SK-N-SH treated with all-trans-retinoic acid at 6 μM for 48 hours (cell line): ENCODE measurements around the gene DEPDC5.

ENCODE experiments used
- ARNTL ChIP-seq: fragments of 450-650 bp; formaldehyde crosslinking; IDR thresholded peaks from 2 replicates; pipeline ENCODE4 v1.5.0; 2020; ENCODE audit warnings: low read depth, mild to moderate bottlenecking, moderate library complexity, borderline replicate concordance
- ESRRG ChIP-seq: fragments of 250-450 bp; sonication (Bioruptor Pico); IDR thresholded peaks from 2 replicates; pipeline ENCODE4 v1.6.1; 2021; ENCODE audit warnings: mild to moderate bottlenecking
- GLIS3 ChIP-seq: fragments of 250-450 bp; sonication (Bioruptor Pico); IDR thresholded peaks from 2 replicates; pipeline ENCODE4 v1.5.0; 2020; ENCODE audit warnings: mild to moderate bottlenecking, moderate library complexity
- OSR1 ChIP-seq: fragments of 250-450 bp; sonication (Bioruptor Pico); IDR thresholded peaks from 2 replicates; pipeline ENCODE4 v1.8.0; 2022; ENCODE audit warnings: moderate library complexity, mild to moderate bottlenecking, inconsistent platforms
- RARB ChIP-seq: fragments of 250-450 bp; sonication (Bioruptor Pico); IDR thresholded peaks from 2 replicates; pipeline ENCODE4 v1.8.0; 2021; ENCODE audit warnings: mild to moderate bottlenecking, moderate library complexity
- TCF4 ChIP-seq: fragments of 250-450 bp; sonication (Bioruptor Pico); IDR thresholded peaks from 2 replicates; pipeline ENCODE4 v1.8.0; 2021; ENCODE audit warnings: mild to moderate bottlenecking, moderate library complexity, borderline replicate concordance
- ZNF565 ChIP-seq: fragments of 450-650 bp; formaldehyde crosslinking; conservative IDR thresholded peaks from 2 replicates; pipeline ENCODE4 v1.5.0; 2020; ENCODE audit warnings: low read depth, mild to moderate bottlenecking, moderate library complexity
- ZNF70 ChIP-seq: fragments of 450-650 bp; formaldehyde crosslinking; IDR thresholded peaks from 2 replicates; pipeline ENCODE4 v1.5.0; 2020; ENCODE audit warnings: mild to moderate bottlenecking, moderate library complexity
- TF ChIP-seq, protein P1 (sequence below): fragments of 250-450 bp; sonication (Bioruptor Pico); IDR thresholded peaks from 2 replicates; pipeline ENCODE4 v1.8.0; 2020; ENCODE audit warnings: mild to moderate bottlenecking, moderate library complexity, borderline replicate concordance
- TF ChIP-seq, protein P2 (sequence below): fragments of 250-450 bp; sonication (Bioruptor Pico); IDR thresholded peaks from 2 replicates; pipeline ENCODE4 v1.5.1; 2020; ENCODE audit warnings: low read depth, mild to moderate bottlenecking, moderate library complexity

DNA sequence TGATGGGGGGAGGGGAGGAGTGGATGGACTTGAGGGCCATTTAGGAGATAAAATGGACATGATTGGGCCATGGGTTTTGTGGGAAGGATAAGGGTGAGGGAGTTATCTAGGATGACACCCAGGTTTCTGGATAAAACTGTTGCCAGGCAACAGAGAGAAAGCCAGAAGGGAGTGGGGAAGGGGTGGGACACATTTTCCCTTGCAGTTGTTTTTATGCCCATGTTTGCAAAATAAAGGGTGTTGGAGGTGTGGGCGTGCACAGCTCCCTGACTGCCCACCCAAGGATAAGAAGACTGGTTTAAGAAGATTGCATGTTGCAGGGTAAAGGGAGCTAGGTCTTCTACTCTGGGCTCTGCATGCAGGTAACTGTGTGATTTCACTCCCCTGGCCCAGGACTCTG lies 172.2 kb downstream of the DEPDC5 start:
- no peak for TF ChIP-seq TCF4 (CRISPR knock-in tag)
- TF ChIP-seq, protein P1, sequence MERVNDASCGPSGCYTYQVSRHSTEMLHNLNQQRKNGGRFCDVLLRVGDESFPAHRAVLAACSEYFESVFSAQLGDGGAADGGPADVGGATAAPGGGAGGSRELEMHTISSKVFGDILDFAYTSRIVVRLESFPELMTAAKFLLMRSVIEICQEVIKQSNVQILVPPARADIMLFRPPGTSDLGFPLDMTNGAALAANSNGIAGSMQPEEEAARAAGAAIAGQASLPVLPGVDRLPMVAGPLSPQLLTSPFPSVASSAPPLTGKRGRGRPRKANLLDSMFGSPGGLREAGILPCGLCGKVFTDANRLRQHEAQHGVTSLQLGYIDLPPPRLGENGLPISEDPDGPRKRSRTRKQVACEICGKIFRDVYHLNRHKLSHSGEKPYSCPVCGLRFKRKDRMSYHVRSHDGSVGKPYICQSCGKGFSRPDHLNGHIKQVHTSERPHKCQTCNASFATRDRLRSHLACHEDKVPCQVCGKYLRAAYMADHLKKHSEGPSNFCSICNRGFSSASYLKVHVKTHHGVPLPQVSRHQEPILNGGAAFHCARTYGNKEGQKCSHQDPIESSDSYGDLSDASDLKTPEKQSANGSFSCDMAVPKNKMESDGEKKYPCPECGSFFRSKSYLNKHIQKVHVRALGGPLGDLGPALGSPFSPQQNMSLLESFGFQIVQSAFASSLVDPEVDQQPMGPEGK (CRISPR knock-in tag), result no peak
- TF ChIP-seq ZNF565, result no peak
- no peak for TF ChIP-seq ARNTL (CRISPR knock-in tag)
- no peak for TF ChIP-seq ESRRG
- no peak for TF ChIP-seq RARB (CRISPR knock-in tag)
- no peak for TF ChIP-seq GLIS3 (CRISPR knock-in tag)
- TF ChIP-seq, protein P2, sequence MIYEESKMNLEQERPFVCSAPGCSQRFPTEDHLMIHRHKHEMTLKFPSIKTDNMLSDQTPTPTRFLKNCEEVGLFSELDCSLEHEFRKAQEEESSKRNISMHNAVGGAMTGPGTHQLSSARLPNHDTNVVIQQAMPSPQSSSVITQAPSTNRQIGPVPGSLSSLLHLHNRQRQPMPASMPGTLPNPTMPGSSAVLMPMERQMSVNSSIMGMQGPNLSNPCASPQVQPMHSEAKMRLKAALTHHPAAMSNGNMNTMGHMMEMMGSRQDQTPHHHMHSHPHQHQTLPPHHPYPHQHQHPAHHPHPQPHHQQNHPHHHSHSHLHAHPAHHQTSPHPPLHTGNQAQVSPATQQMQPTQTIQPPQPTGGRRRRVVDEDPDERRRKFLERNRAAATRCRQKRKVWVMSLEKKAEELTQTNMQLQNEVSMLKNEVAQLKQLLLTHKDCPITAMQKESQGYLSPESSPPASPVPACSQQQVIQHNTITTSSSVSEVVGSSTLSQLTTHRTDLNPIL (CRISPR knock-in tag), result no peak
- TF ChIP-seq OSR1, result no peak
- no peak for TF ChIP-seq ZNF70 (CRISPR knock-in tag)
